OCI-LY7 (cell line): ENCODE data around the gene SLCO2B1.

Experiments used
- EZH2phosphoT487 ChIP-seq: fragments of 200-600 bp; sonication (generic); IDR thresholded peaks from 2 replicates; pipeline ENCODE4 v1.6.1; 2018; ENCODE audit warnings: low read depth, borderline replicate concordance, mild to moderate bottlenecking, mixed run types, antibody characterized with exemption, low read length, moderate library complexity, mixed read lengths
- TF ChIP-seq, protein P1 (sequence below): fragments of 200-600 bp; sonication (generic); conservative IDR thresholded peaks from 2 replicates; pipeline ENCODE4 v1.5.1; 2014; ENCODE audit warnings: mild to moderate bottlenecking, antibody characterized with exemption, low read length, moderate library complexity, mixed read lengths

DNA sequence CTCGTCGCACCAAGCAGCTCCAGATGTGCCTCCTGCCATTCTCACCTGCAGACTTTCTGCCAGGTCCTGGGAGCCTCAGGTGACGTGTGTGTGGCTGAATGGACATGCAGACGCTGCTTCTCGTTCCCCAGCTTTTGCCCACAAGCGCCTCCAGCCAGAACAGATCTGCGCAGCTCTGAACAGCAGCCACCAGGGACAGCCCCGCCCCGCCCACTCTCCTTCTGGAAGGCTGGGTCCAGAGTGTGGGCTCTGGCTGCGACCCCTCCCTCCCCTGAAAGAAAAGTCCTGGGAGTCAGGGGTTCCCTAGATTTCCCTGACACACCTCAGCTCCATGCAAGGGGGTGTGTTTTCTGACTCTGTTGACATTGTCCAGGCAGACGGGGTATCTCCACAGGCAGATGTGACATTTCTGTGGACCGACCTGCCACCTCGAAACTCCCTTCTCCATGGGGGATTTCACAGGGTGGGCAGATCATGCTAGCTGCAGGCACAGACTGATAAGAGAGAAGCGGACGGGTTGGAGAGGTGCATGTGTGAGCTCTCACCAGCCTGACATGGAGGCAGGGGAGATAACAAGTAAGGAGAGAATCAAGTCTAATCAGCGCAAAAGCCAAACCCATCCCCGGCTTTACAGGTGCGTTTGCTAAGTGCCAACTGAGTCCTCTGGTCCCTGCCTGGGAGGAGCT is 19.8 kb downstream of the SLCO2B1 start:
- TF ChIP-seq, protein P1, sequence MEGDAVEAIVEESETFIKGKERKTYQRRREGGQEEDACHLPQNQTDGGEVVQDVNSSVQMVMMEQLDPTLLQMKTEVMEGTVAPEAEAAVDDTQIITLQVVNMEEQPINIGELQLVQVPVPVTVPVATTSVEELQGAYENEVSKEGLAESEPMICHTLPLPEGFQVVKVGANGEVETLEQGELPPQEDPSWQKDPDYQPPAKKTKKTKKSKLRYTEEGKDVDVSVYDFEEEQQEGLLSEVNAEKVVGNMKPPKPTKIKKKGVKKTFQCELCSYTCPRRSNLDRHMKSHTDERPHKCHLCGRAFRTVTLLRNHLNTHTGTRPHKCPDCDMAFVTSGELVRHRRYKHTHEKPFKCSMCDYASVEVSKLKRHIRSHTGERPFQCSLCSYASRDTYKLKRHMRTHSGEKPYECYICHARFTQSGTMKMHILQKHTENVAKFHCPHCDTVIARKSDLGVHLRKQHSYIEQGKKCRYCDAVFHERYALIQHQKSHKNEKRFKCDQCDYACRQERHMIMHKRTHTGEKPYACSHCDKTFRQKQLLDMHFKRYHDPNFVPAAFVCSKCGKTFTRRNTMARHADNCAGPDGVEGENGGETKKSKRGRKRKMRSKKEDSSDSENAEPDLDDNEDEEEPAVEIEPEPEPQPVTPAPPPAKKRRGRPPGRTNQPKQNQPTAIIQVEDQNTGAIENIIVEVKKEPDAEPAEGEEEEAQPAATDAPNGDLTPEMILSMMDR = no peak
- TF ChIP-seq EZH2phosphoT487 = no peak
